Cardiac muscle cell (in vitro differentiated cells and primary cell): ENCODE measurements around the gene MASP2. TPM values are rescaled to one million over a fixed set of nuclear protein-coding genes. Genes with fewer than 3 reads are reported as not detected.
"Not testable (repeated sequence)": the region's sequence is repeated elsewhere in the genome, so short reads cannot be mapped to it uniquely, and the experiment has no call there.

ENCODE experiments used
- DNase-seq, 2 donors: peaks; one replicate each; pipeline versions ENCODE4 v3.0.0 to v3.0.0-alpha.2; 2010 to 2017; ENCODE audit warnings: low read depth in 1 of 2, low spot score in 1 of 2
- H3K27ac ChIP-seq: fragments of 200-600 bp; sonication (generic); 2 replicates; pipeline ENCODE4 v1.5.1; 2016
- H3K27me3 ChIP-seq: fragments of 200-600 bp; sonication (generic); 2 replicates; pipeline ENCODE4 v1.6.0; 2016; ENCODE audit warnings: control low read depth
- H3K36me3 ChIP-seq: fragments of 200-600 bp; sonication (generic); 2 replicates; pipeline ENCODE4 v1.5.1; 2016; ENCODE audit warnings: control low read depth
- H3K4me1 ChIP-seq: fragments of 200-600 bp; sonication (generic); 2 replicates; pipeline ENCODE4 v1.8.1; 2017; ENCODE audit warnings: low read depth, mild to moderate bottlenecking, mixed run types
- H3K4me3 ChIP-seq: fragments of 200-600 bp; sonication (generic); 2 replicates; pipeline ENCODE4 v1.5.1; 2016; ENCODE audit warnings: mild to moderate bottlenecking
- H3K9me3 ChIP-seq: fragments of 200-600 bp; sonication (generic); 2 replicates; pipeline ENCODE4 v1.5.1; 2017; ENCODE audit warnings: low read depth, mild to moderate bottlenecking, control low read depth
- CTCF ChIP-seq: IDR thresholded peaks from 2 replicates; pipeline ENCODE4 v1.5.1; 2012; ENCODE audit warnings: low read depth, mild to moderate bottlenecking, low read length
- polyA plus RNA-seq: library from polyadenylated mRNA; unstranded; fragments of >200 nt; fragmentation: Nextera tagmentation; extraction: Ambion mirVana; gene quantifications from 2 replicates; pipeline ENCODE4 v1.2.1, GENCODE V29; 2016
- total RNA-seq: library from RNA; depleted of rRNA; stranded (reverse); fragments of >200 nt; gene quantifications from 2 replicates; pipeline ENCODE4 v1.2.3, GENCODE V29; 2016

The MASP2 gene
- total and polyA plus RNA-seq, 2 experiments from 2014 or later = 0.40 TPM; not detected in 1

GRCh38 chr1:11000526-11000925 is 46.5 kb downstream of the MASP2 start:
- Histone ChIP-seq H3K4me1 (no peaks in the 10 kb centered on the region), H3K9me3 (no peaks in the 10 kb centered on the region), H3K27me3 (no peaks in the 10 kb centered on the region), H3K36me3 (no peaks in the 10 kb centered on the region), H3K27ac (no peak overlapping the region), H3K4me3 (no peak overlapping the region)
- DNase-seq = no peak
- TF ChIP-seq CTCF = no peak

GRCh38 chr1:10996100-10996499 is 50.9 kb downstream of the MASP2 start:
- Histone ChIP-seq H3K27me3 (no peaks in the 10 kb centered on the region), H3K4me3 (no peak overlapping the region), H3K4me1 (no peaks in the 10 kb centered on the region), H3K9me3 (no peaks in the 10 kb centered on the region), H3K36me3 (no peaks in the 10 kb centered on the region), H3K27ac (no peak overlapping the region)
- DNase-seq = no peak
- no peak for TF ChIP-seq CTCF

- H3K27me3 ChIP-seq = no peaks in the 10 kb centered on the region
- H3K36me3 ChIP-seq = no peaks in the 10 kb centered on the region
- no peak for DNase-seq
- no peak for TF ChIP-seq CTCF
- H3K9me3 ChIP-seq = no peaks in the 10 kb centered on the region
- H3K4me1 ChIP-seq = no peaks in the 10 kb centered on the region
- H3K27ac ChIP-seq = no peak overlapping the region
- no peak overlapping the region for H3K4me3 ChIP-seq
Measured at GRCh38 chr1:10992864-10993263, 54.2 kb downstream of the MASP2 start.

DNA sequence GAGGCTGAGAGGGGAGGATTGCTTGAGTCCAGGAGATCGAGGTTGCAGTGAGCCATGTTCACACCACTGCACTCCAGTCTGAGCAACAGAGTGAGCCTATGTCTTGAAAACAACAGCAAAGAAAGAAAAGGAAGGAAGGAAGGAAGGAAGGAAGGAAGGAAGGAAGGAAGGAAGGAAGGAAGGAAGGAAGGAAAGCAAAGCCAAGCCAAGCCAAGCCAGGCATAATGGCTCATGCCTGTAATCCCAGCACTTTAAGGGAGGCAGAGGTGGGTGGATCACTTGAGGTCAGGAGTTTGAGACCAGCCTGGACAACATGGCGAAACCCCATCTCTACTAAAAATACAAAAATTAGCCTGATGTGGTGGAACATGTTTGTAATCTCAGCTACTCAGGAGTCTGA is 55.0 kb downstream of the MASP2 start:
- H3K9me3 ChIP-seq, DNase-seq, H3K27ac ChIP-seq, H3K4me1 ChIP-seq, H3K4me3 ChIP-seq, H3K27me3 ChIP-seq, H3K36me3 ChIP-seq: not testable (repeated sequence)

GRCh38 chr1:10990828-10991227 is 56.2 kb downstream of the MASP2 start:
- no peak for DNase-seq
- H3K4me3 ChIP-seq = no peak overlapping the region
- no peaks in the 10 kb centered on the region for H3K36me3 ChIP-seq
- H3K27me3 ChIP-seq = no peaks in the 10 kb centered on the region
- H3K4me1 ChIP-seq = no peaks in the 10 kb centered on the region
- H3K9me3 ChIP-seq = no peaks in the 10 kb centered on the region
- no peak overlapping the region for H3K27ac ChIP-seq
- no peak for TF ChIP-seq CTCF

DNA sequence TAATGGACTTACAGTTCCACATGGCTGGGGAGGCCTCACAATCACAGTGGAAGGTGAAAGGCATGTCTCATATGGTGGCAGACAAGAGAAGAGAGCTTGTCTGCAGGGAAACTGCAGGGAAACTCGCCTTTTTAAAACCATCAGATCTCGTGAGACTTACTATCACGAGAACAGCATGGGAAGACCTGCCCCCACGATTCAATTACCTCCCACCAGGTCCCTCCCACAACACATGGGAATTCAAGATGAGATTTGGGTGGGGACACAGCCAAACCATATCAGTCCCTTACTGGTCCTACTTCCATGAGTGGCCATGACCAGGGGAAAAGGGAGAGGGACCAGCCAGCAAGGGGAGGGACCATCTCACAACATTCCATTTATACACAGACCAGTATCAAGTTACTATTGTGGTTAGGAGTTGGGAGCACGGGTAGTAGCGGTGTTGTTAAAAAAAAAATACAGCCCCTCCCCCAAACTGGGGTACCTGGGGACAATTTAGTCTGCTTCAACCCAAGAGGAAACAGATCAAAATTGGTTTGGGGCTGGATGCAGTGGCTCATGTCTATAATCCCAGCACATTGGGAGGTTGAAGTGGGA is 57.0 kb downstream of the MASP2 start:
- H3K4me1 ChIP-seq, H3K27me3 ChIP-seq, H3K36me3 ChIP-seq, H3K27ac ChIP-seq, H3K4me3 ChIP-seq, DNase-seq, H3K9me3 ChIP-seq: not testable (repeated sequence)

DNA sequence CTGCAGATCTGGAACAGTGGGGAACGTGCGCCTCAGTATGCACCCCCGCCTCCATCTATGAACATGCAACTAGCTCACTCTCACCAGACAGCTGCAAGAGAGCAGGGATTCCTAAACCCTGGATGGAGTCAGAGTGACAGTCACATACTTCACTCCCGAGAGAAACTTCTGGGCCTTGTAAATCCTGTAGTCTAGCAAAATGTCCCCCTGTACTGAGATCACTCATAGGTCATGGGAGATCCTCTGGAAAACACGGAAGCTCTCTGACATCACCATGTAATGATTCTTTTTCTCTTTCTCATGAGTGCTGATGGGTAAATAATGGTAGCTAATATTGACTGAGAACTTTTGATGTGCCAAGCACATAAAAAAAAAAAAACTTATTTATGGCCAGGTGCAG is 57.9 kb downstream of the MASP2 start:
- H3K27me3 ChIP-seq = no peaks in the 10 kb centered on the region
- no peaks in the 10 kb centered on the region for H3K4me1 ChIP-seq
- TF ChIP-seq CTCF = no peak
- H3K9me3 ChIP-seq = no peaks in the 10 kb centered on the region
- no peak overlapping the region for H3K4me3 ChIP-seq
- no peak overlapping the region for H3K27ac ChIP-seq
- no peaks in the 10 kb centered on the region for H3K36me3 ChIP-seq
- DNase-seq = no peak
